OCI-M2 (cell line): ENCODE data around the gene PDE6H.

Experiments used
- DNase-seq: peaks from one replicate; lab custom pipeline; 2025; ENCODE audit not compliant: unreplicated experiment; lab: John Stamatoyannopoulos, UW

PDE6H gene

DNA sequence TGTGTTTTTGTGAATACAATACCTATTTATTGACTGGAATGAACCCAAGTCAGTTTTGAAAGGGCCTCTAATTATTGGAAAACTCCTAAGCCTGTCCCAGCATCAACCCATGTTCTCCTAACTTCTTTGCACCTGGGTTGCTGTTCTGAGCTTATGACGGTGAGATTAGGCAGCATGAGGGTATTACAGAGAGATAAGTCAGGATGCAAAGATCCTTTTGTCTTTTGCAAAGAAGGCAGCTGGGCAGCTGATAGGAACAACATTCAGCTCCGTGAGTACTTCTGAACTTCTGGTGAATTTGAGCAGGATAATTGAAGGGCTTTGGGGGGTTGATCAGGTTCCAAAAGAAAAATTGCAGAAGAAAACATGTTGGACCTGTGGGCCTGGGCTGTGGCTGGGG, at the start of gene PDE6H:
Gene PDE6H (plus strand): TSS at position 227 of the 400 bp plus-strand sequence. CDS start 4,971 bp downstream, outside the sequence.
- DNase-seq: no peak

DNA sequence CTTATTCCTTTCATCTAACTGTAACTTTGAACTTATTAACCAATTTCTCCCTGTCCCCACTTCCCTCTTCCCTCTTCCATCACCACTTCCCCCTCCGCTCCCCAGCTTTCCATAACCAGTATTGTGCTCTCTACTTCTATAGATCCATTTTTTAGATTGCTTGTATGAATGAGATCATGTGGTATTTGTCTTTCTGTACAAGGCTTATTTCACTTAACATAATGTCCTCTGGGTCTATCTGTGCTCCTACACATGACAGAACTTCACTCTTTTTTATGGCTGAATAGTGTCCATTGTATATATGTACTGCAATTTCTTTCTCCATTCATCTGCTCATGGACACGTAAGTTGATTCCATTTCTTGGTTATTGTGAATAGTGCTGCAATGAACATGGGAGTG, 48.9 kb upstream of the PDE6H start:
- DNase-seq: no peak

DNA sequence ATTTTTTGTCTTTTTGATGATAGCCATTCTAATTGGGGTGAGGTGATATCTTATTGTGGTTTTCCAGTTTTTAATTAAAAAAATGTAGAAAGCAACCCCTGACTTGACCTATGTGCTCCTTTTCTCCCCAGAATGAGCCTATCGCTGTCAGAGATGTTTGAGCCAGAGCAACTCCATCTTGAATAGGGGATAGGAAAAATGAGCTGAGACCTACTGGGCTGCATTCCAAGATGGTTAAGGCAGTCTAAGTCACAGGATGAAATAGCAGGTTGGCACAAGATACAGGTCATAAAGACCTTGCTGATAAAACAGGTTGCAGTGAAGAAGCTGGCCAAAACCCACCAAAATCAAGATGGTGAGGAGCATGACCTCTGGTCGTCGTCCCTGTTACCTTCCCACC, 48.3 kb upstream of the PDE6H start:
- DNase-seq: no peak

DNA sequence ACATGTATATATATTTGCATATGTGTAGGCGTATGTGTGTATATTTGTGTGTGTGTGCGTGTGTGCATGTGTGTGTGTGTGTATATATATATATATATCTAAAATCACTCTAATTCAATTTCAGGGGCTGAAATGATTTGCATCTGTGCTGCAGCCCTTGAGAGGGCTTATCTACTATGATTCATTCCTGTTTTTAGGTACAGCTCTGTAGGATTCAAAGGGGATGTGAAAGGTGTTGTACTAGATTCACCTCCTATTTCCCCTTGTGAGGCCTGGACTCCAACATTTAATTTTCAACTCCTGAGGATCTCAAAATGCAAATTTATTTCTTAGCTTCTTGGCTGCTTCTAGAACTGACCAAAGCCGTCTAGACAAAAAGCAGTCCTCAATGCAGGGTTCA, 45.6 kb upstream of the PDE6H start:
- DNase-seq: no peak

DNA sequence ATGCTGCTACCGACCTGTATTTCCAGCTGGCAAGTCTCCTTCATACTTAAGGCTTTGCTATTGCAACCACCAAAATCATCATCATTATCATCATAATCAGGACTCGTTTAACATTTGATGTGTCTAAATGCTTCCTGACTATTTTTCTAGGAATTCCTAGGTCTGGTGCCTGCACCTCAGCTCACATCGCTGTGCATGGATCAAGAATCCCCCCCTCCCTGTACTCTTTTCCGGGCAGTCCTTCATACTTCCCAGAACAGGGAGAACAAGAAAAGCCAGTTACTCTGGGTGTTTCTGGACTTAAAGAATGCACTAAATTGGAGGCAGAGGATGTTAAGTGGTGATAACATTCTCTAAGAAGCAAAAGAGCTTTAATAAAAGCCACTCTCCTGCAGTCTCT, 43.9 kb upstream of the PDE6H start:
- no peak for DNase-seq

DNA sequence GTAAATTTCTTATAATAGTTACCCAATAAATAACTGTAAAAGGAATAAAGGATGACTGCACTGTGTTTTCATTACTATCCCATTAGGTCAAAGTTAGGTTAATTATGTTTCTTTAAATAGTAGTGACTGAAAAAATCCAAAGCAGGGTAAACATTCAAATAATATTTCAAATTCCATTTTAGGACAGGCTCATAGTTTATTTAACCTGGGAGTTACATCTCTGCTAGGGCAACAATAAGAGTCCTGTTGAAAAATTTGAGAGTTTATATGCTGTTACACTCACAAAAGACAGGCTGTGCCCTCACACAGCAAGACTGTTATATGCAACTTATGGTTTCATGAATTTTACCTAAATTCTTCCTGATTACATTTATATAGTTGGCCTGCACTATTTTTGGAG, 42.5 kb upstream of the PDE6H start:
- no peak for DNase-seq

DNA sequence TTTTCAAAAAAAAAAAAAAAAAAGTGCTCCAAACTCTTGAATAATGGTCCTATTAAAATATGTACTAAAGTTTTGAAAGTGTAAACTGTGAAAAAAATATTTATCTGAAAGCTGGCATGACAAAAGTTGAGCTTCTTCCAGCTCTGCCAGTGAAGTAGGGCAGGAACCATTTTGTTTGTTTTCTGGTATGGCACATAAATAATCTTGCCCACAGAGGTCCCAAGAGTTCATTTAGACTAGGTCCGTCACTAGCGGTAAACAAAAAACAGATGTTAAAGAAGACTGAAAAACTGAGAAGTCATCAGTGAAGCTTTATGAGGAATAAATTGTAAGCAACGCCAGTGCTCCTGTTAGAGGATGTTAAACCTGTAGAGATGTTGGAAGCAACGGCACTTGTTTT, 41.5 kb upstream of the PDE6H start:
- DNase-seq: no peak

DNA sequence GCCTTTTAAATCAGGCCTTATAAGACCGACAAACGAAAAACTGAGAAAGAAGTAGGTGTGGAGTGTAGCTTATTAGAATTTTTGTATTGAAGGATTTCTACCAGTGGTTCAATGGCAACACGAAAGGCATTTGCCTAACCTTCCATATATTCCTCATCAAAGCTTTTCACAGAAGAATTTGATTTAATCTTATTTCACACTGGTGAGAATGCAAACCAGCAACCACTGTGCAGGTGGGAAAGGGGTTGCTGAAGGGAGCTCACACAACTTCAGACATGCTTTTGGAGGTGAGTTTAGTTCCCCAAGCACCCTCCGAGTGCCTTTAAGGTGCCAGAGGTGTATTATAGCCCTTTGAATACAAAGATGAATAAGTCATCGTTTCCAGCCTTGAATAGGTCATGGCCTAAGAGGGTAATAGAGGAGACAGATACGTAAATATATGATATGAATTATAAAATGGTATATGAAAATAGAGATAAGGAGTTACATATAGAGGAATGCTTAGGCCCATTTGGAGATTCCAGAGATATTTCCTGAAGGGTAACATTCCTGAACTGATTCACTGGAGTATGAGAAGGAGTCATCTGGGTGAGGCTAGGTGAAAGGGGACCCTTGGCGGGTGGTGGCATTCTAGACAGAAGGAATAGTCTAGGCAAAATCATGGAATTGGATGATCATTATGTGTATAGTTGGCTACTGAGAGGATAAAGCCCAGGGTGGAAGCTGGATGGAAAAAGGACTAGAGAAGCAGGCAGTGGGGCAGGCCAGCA, 40.9 kb upstream of the PDE6H start:
- no peak for DNase-seq

DNA sequence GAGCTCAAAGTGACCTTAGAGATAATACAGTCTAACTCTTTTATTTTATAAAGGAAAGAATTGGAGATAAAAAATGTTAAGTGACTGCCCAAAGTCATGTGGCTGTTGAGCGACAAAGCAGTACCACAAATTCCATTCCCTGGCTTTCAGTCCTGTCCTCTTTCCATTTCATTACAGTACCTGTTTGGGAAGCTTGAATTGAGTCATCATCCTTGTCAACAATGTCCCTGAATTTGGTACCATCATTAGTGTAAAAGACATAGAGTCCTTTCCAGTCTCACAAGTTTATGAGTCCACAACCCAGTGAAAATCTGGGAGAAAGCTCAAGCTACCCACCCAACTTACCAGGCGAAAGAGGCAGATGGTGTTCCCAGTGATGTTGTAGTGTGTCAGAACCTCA, 38.3 kb upstream of the PDE6H start:
- no peak for DNase-seq

DNA sequence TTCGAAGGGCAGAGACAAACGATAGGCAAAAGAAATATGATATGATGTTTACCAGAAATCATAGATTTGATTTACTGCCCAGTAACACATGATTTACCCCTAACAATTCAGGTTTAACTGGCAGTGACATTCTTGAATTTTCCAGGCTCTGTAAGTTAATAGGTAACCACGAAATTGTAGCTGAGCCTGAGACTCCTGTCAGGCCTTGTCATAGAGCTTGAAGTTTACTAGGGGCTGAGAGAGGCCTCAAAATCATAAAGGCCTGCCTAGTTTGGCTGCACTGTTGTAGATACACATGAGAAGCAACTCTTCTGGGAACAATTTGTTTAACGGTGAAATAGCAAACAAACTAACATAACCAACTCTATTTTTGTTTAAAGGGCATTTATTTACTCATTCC, 37.8 kb upstream of the PDE6H start:
- DNase-seq: no peak

DNA sequence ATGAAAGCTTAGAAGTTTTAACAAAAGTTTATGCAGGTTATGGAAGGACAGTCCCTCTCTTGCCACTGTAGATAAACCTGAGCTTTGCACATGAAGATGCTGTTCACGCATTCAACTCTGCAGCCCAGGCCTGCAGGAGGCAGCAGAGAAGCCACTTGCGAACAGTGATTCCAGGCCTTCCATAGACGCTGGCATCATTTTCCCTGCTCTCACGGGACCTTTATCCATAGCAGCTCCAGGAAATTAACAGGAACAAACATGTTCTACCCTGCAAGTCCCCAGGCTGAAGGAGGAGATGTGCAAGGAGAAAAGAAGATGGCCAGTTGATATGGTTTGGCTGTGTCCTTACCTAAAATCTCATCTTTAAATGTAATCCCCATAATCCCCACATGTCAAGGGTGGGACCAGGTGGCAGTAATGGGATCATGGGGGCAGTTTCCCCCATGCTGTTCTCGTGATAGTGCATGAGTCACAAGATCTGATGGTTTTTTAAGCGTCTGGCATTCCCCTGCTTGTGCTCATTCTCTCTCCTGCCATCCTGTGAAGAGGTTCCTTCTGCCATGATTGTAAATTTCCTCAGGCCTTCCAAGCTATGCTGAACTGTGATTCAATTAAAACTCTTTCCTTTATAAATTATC, 36.5 kb upstream of the PDE6H start:
- DNase-seq: no peak

DNA sequence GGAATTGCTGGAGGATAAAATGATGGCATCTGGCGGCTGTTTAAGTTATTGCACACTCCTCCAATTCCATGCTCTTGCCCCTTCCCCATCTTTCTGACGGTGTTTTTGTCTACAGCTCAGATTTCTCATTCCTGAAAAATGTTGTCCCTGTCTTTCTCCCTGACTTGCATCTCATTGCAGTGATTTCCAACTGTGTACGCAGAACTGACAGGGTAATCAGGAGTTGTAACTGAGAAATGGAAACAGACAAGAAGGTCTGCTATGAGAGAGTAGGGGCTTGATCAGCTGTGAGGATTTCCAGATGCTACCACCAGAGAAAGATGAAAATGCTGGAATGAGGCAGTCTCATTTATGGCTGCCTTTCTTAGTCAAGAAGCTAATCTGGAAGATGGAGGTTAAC, 35.8 kb upstream of the PDE6H start:
- no peak for DNase-seq

DNA sequence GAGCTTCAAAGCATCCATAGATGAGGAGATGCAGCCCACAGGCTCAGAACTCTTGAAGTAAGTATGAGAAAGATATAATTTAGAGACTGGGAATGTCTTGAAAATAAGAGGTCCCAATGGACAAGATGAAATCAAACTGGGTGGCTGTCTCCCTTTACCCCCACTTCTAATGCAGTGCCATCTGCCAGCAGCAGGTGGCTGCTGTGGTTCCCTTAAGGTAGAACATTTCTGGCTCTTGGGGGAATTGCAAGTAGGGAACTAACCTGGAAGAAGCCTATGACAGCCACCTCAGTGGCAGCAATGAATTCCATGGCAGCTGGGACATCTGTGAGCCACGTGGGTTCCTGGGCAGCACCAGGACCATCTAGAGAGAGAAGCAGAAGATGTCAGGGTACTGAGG, 35.2 kb upstream of the PDE6H start:
- no peak for DNase-seq

DNA sequence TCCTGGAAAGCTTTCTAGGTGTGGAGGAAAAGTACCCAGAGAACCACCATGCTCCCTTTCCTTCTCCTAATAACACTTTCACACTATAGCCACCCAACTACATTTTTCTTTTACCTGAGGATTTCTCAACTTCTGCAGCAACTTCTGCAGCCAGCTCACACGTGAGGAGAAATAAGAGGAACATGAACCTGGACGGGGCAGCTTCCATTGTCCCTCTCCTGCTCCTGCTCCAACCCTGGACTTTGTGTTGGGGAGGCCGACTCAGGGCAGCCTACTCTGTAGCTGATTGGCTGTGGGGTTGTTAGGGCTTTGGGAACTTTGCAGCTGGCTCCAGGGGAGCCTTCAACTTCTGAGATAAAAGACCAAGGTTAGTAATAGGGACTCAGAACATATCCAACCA, 34.5 kb upstream of the PDE6H start, which contains the start of gene ERP27:
Gene ERP27 (minus strand): TSS at position 237 of the 400 bp plus-strand sequence. CDS start 29 bp downstream, at position 208.
- no peak for DNase-seq

DNA sequence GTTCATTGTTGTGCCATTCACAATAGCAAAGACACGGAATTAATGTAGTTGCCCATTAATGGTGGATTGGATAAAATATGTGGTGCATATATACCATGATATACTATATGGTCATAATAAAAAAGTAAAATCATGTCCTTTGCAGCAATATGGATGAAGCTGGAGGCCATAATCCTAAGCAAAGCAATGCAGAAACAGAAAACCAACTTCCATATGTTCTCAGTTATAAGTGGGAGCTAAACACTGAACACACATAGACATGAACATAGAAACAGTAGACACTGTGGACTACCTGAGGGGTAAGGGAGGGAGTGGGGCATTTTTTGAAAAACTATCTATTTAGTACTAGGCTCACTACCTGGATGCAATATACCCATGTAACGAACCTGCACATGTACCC, 31.5 kb upstream of the PDE6H start:
- DNase-seq: no peak

DNA sequence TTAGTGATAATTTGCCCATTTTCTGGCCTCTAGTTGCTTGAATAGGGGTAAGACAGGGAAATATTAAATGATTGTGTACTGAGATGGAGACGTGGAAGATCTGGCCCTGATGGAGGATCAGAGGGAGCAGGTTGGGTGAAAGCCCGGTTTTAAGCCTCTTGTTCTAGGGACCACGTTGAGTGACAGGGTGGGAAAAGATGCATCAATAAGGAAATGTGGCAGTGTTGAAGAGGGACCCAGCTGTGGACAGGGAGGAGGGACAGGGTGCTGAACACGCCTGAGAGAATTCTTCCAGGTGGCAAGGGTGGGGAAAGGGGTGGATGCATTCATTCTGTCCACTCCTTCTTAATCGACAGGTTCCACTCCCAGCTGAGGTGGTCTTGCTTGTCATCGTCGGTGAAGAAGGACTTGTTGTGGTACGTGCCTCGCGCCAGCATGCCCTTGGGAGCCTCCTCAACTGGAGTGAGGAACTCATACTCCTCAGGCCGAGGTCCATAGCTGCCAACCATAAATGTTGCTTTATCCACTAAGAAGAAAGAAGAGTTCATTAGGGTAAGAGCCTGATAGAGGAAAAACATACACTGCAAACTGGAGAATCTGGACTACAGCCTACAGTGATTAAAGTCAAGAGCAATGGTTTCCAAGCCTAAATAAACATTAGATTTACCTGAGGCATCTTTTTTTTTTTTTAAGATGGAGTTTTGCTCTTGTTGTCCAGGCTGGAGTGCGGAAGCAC, 30.5 kb upstream of the PDE6H start:
- no peak for DNase-seq

DNA sequence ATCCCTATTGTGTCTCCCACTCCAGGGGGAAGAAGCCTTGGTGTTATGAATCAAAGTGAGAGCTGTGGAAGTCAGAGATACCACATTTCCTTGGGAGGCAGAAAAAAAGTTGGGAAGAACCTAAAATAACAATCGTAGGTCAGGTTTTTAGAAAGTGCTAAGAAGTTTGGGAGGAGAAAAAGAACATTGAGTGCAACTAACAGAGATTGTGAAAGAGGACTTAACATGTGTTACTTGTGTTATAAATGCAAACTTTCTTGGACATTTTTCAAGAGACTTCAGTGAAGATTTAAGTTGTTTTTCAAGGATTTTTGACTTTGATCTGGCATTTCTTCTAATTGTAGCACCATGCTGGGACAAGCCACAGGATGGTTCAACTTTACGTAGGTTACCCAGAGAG, 26.7 kb upstream of the PDE6H start:
- no peak for DNase-seq

DNA sequence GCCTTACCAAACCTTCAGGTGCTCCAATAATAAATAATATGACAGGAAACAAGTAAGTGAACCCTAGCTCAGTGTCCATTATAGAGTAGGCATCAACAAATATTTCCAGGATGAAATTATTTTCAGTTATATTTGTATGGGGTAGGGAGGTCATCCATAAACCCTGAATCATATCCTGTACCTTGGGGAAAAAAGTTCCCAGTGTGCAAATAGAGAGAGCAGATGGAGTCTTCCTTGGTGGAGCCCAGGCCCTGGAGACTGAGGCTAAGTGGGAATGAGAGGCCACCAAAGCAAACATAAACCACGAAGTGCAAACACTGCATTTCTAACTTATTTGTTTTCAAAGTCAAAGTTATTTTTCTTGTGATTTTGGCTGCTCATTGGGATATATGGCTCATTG, 26.0 kb upstream of the PDE6H start:
- DNase-seq: no peak

DNA sequence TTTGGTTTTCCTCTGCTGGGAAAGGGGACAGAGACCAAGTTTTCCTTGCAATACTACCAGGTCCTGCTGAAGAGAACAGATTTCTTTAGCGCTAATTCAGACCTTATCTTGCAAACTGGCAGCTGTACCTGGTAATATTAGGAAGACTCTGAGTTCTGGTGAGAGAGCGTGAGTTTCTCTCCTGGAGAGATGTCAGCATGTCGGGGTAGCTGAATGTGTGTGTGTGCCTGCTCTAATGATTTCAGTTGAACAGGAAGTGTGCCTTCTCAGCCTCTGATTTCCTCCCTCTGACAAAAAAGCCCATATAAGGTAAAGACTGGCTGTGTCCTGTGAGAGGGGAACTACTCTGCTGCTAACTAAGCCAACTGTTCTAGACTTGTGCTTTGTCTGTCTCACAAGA, 24.2 kb upstream of the PDE6H start:
- no peak for DNase-seq

DNA sequence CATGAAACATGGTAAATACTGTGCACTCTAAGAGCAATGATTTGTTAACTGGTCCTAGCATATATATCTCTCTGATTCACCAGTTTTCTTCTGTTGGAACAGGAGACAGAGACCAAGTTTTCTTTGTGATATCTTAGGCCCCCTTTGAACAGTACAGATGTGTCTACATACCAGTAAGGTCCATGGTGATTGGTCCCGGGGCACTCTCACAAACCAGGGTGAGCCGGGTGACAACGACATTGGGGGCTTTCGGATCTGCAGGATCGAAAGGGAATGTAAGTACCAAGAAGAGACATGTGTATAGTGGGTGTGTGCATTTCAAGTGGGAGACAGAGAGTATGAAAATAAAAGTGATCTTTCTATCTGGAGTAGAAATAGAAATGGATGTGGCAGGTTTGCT, 23.2 kb upstream of the PDE6H start:
- DNase-seq: no peak

DNA sequence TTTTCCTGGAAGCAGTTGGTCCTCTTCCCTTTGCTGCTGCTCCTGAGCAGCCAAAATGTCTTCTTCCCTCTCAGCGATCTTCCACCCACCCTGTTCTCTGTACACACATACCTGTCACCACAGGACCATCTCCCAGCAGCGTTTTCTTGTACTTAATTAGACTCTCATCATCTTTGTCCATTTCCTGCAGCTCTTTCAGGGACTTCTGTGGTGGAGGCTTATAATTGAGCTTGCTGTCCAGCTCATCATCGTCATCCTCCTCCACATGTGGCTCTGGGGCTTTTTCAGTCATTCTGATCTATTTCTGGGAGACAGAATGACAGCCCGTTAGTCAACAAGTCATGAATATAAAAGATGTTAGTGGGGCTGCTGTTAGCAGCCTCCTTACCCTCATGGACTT, 22.4 kb upstream of the PDE6H start:
- DNase-seq: no peak
